Measurements from ENCODE around the gene CRY2.

CRY2 gene

DNA sequence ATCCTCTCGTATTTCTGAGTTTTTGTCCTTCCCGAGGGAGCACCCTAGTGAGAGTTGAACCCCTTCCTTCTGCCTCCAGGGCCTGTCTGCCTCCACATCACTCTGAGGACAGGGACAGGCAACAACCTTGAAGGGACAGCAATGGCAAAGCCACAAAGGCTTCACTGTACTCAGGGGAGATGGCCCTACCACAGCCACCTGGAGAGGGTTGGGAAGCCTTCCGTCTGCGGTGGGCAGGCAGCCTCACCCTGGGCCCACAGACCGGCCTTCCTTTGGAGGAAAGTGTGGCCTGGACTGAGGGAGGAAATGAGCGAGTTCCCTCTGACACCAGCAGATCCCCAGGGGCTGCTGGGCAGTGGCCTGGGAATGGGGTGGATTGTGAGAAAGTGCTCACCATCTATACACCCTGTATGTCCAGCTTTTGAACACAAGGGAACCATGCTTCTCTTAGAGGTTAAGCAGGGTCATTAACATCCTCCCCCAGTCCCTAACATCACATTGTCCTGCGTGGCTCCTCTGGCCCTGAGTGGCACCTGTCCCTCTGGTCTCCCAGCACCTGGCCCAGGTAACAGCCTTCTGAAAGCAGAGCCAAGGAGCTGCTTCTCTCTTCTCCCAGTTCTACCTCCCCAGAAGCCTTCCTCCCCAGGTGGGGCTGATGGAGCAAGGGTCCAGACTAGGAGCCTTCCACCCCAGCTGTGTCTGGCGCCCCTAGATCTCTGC, 35.5 kb upstream of the CRY2 start:
- Mint-ChIP-seq H3K36me3 (ENCODE audit: low read depth) (peaks cover 5% of the 10 kb centered on the region), H3K4me1 (peaks cover 26% of the 10 kb centered on the region), H3K27ac (no peak overlapping the region), H3K4me3 (no peak overlapping the region), H3K9me3 (no peaks in the 10 kb centered on the region), H3K27me3 (ENCODE audit: low read depth) (no peaks in the 10 kb centered on the region)
- TF ChIP-seq, protein P1, sequence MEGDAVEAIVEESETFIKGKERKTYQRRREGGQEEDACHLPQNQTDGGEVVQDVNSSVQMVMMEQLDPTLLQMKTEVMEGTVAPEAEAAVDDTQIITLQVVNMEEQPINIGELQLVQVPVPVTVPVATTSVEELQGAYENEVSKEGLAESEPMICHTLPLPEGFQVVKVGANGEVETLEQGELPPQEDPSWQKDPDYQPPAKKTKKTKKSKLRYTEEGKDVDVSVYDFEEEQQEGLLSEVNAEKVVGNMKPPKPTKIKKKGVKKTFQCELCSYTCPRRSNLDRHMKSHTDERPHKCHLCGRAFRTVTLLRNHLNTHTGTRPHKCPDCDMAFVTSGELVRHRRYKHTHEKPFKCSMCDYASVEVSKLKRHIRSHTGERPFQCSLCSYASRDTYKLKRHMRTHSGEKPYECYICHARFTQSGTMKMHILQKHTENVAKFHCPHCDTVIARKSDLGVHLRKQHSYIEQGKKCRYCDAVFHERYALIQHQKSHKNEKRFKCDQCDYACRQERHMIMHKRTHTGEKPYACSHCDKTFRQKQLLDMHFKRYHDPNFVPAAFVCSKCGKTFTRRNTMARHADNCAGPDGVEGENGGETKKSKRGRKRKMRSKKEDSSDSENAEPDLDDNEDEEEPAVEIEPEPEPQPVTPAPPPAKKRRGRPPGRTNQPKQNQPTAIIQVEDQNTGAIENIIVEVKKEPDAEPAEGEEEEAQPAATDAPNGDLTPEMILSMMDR (IDR thresholded peaks at IDR 0.05; ENCODE audit: unreplicated experiment in 3 of 3), result no peak

- Mint-ChIP-seq H3K36me3 (ENCODE audit: low read depth) (peaks cover 5% of the 10 kb centered on the region), H3K27me3 (ENCODE audit: low read depth) (no peaks in the 10 kb centered on the region), H3K4me1 (peaks cover 15% of the 10 kb centered on the region), H3K9me3 (no peaks in the 10 kb centered on the region), H3K4me3 (no peak overlapping the region), H3K27ac (peak overlapping the region in 1 of 3 experiments; percentile 24)
- TF ChIP-seq, protein P1 (IDR thresholded peaks at IDR 0.05; ENCODE audit: unreplicated experiment in 3 of 3), result no peak
These were observed 34.4 kb upstream of the CRY2 start for GRCh38 chr11:45812581-45813548.

DNA sequence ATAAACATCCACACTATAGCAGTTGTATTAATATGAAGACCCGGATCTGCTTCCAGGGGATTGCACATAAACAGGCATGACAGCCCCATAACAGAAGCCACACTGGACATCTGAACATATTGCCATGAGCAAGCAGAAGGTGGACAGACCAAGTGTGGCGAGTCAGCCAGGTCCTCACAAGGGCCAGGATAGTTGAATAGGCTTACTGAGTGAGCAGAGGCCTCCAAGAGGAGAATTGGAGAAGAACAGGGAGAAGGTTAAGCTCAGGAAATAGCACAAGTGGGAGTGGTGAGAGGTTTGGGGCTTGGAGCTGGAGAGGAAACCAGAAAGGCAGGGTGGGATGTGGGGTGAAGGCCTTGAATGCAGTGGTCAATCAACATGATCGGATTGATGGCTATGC, 31.5 kb upstream of the CRY2 start:
- H3K4me3 Mint-ChIP-seq, result no peak overlapping the region
- peaks cover 8% of the 10 kb centered on the region for H3K4me1 Mint-ChIP-seq
- no peaks in the 10 kb centered on the region for H3K27me3 Mint-ChIP-seq (ENCODE audit: low read depth)
- no peaks in the 10 kb centered on the region for H3K36me3 Mint-ChIP-seq (ENCODE audit: low read depth)
- H3K9me3 Mint-ChIP-seq, result peaks cover 2% of the 10 kb centered on the region
- H3K27ac Mint-ChIP-seq, result peak overlapping the region in 1 of 3 experiments; percentile 72
- TF ChIP-seq, protein P1 (IDR thresholded peaks at IDR 0.05; ENCODE audit: unreplicated experiment in 3 of 3), result no peak

- TF ChIP-seq, protein P1 (IDR thresholded peaks at IDR 0.05; ENCODE audit: unreplicated experiment in 3 of 3), result no peak
- Mint-ChIP-seq H3K9me3 (peaks cover 2% of the 10 kb centered on the region), H3K27me3 (ENCODE audit: low read depth) (no peaks in the 10 kb centered on the region), H3K4me3 (no peak overlapping the region), H3K4me1 (peaks cover 8% of the 10 kb centered on the region), H3K27ac (peak overlapping the region in 1 of 3 experiments; percentile 60), H3K36me3 (ENCODE audit: low read depth) (no peaks in the 10 kb centered on the region)
These were observed 30.7 kb upstream of the CRY2 start for GRCh38 chr11:45816614-45817013.

DNA sequence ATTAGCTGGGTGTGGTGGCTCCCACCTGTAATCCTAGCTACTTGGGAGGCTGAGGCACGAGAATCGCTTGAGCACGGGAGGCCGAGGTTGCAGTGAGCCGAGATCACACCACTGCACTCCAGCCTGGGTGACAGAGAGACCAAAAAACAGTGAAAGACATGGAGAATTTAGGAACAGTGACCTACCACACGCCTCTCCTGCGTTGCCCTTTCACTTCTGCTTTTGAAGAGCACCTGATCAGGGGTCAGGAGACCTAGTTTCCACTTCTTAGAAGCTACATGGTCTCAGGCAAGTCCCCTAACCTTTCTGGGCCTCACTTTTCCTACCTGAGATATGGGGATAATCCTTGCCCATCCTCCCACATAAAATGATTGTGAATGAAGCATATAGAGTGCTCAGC, 30.1 kb upstream of the CRY2 start:
- Mint-ChIP-seq H3K36me3 (ENCODE audit: low read depth) (no peaks in the 10 kb centered on the region), H3K4me3 (no peak overlapping the region), H3K27me3 (ENCODE audit: low read depth) (no peaks in the 10 kb centered on the region), H3K27ac (no peak overlapping the region), H3K9me3 (peaks cover 2% of the 10 kb centered on the region), H3K4me1 (peaks cover 8% of the 10 kb centered on the region)
- TF ChIP-seq, protein P1 (IDR thresholded peaks at IDR 0.05; ENCODE audit: unreplicated experiment in 3 of 3), result no peak

Data from nephron (organoid).